COLO668 (cell line): ENCODE results near the gene ATXN8OS.
"Not testable (repeated sequence)": the region's sequence is repeated elsewhere in the genome, so short reads cannot be mapped to it uniquely, and the experiment has no call there.

Experiments
- DNase-seq: peaks from one replicate; lab custom pipeline; 2025; ENCODE audit not compliant: unreplicated experiment; lab: John Stamatoyannopoulos, UW

Gene ATXN8OS

DNA sequence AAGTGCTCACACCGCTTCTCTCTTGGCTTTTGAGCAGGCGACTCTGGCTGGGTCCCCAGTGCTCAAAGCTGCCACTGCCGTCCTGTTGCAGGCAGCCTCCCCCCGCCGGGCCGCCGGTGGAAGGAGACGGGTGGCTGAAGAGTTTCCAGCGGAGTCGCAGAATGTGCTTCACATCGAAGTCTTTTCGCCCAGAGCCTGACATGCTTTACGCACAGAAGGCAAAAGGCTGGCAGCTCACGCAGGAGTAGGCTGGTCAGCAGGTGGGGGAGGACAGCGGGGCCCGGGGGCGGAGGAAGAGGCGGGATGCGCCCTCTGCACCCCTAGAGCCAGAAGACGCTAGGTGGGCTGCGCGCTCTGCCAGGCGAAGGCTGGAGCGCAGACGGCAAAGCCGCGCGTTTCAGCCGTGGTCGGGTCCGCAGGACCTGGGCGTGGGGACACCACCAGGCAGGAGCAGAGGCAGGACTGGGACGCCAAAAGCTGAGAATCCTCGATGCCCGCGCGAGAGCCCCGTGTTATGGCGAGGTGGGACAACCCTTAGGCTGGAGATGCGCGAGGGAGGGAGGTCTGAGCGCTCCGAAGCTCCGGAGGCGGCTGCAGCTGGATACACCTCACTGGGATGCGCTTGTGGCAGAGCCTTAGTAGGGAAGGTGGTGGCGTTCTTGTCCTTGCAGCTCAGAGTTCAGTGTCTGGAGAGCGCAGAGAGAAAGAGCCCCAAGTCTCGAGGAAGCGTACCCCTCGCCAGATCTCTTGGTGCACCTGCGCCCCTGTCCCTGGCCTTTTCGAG is at the start of gene ATXN8OS:
TSS of gene ATXN8OS (plus strand) at position 329 of the 784 bp plus-strand sequence.
- DNase-seq: no peak

DNA sequence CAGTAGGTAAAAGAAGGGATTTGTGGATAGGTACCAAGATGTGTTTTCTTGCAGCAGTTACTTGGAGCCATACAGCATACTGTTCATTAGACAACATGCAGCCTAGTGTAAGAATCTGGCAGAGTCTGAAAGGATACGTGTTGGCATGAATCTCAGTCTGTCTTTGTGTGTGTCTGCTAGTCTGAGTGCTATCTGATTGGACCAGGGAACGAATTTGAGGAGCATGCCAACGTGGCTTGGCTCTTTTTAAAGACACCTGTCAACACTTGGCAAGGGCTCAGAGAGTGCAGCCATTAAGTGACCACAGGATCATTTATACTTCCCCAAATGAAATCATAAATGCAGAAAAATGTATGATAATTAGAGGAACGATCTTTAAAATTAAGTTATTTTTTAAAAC is 27.6 kb upstream of the ATXN8OS start:
- no peak for DNase-seq

DNA sequence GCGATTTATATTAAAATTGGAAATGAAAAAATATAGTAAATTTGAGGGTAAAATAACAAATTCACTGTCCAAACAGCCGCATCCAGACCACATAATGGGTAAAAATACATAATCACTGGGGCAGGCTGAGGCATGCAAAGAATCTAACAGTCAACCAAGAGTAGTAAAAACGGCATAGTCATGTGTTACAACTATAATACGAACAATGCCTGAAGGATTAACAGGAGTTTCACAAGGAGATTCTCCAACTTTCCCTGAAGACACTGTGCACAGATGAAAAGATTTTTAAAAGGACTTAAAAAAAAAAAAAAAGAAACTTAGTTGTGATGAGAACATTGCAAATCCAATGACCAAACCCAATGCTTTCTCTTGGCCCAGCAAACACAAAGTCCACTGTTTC is 20.4 kb upstream of the ATXN8OS start:
- DNase-seq: no peak

DNA sequence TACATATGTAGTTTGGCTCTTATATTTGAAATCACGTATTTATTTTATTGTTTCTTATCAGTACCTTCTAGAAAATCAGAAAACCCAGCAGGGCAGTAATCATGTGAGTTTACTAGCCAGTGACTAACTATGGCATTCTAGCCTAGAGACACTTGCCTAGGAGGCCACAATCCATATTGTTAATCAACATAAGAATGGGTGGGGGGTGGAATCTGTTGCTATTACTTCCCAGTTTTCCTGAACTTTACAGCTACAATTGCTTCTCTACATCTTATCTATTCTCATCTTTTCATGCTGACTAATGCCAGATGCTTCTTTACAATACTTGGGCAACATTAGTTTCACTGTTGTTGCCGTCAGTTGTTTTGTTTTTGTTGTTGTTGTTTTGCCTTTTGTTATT is 18.7 kb upstream of the ATXN8OS start:
- DNase-seq: no peak

DNA sequence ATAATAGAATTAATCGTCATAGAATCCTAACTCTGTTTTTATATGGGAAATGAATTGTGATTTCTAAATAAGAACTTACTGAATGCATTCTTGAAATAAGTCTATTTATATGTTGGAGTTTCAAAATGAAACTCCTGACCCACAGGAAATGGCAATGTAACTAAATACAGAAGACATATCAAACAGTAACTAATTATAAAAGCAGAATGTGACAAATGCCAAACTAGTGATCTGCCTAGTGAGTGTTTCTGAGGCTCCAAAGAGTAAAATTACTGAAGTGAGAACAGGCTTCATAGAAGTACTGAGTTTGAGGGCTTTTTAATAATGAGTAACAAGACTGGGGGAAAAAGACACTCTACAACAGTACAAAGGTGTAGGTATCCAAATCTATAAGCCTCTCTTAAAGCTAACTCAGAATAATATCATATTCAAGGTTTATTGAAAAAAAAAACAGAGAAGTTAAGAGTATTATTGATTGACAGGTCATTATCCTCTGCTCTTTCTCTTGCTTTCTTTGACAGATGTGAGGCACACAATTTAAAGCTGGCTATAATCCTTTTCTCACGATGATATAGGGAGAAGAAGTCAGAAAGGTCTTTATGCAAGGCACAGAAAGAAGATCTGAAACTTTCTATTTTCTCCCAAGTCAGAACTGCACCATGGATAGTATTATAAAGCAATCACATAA is 17.4 kb upstream of the ATXN8OS start:
- no peak for DNase-seq

DNA sequence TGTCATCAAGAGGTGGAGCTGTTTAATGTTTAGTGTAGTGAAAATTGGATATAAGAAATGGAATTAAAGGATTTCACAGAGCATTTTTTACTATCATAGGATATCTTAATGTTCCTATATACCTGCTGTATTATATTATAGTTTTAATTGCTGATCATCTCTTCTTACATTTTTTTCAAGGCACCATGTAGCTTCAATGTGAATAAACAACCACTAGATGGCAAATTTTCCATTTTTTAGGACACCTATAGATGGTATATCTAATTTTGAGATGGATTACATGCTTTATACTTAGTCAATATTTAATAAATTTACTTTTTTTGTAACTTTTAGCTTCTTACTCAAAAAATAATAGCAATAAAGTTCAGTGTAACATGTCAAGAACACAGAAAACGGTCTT is 9.0 kb upstream of the ATXN8OS start:
- DNase-seq: no peak

DNA sequence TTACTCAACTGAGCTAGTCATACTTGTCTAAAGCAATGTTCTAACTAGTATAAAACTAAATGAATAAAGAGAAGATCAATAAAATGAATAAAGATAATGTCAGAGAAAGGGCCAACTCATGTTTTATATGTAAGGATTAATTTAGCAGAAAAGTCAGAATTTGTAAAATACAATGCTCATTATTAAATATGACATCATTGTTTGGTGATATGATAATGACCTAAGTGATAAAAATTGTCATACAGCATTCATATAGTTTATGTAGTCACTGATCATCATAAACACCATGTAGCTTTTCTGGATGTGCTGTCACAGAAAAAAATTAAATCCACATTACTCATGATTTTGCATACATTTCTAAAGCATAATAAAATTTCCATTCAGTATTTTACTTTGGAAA is 3.1 kb upstream of the ATXN8OS start:
- no peak for DNase-seq

DNA sequence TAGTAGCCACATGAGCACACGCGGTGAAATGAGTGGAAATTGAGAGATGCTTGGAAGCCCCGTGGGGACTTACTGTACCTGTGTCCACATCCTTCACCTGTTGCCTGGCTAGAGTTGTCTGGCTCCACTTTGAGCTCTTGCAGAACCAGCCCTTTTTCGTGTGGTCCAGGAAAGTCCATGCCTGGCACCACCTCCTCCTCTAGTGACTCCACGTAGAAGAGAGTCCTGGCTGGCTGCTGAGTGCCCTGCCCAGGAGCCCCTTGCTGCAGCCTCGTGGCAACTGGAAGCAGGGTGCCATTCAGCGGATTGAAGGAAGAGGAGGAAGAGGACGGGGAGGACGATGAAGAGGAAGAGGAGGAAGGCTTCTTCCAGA is 515 bp upstream of the ATXN8OS start:
- DNase-seq: no peak

DNA sequence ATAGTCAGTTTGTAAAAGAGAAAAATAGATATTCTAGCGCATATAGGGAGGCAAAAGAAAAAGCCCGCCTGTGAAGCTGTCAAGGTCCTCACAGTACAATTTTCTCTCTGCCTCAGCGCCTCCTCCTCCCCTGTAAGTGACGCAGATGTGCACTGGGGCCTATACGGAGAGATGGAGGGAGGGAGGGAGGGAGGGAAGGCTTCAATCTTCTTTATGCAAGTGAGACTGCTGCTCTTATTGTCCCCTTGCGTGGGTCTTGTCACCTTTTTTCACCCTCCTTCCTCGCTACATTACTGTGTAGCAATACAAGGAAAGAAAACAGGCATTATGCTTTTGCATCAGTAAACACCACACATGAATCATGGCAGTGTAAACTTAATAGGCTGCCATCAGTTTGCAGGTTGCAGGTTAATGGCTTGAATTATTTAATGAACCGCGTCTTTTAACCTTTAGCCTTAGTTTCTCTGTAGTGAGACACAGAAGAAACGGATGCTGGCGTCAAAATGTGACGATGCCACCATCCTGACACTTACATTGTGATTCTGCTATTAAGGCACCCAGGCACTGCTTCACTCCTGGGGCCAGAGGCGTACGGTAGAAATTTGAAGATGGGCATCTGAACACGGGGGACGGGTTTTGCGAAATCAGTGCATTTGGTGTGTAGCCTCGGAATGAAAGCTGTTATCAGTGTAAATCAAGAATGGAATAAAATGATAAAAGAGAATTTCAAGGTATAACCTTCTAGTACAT is 905 bp downstream of the ATXN8OS start, which contains the start of gene KLHL1:
TSS of gene KLHL1 (minus strand) at position 97 of the 750 bp plus-strand sequence. CDS start 753 bp downstream, outside the sequence.
- no peak for DNase-seq

DNA sequence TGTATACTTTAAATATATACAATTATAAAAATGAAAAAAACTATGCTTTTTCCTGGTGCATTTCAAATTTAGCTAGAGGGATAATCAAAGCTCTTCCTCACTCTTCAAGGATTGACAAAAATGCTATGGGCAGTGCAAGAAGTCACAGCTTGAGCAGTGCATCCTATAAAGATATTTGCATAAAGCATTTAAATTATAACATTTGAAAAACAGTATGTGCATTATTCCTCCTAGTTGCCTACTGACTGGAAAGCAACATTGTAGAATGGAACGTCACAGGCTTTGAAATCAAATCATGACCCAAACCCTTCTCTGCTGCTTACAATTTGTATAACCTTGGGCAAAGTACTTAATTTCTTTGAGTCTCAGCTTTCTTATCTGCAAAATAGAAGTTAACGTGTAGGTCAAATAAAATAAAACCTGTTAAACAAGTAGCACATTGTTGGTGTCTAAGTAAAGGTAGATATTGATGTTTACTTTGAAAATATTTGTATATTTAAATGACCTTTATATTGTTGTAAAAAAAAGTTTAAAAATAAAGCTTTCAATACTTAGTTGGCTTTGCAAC is 9.8 kb downstream of the ATXN8OS start:
- DNase-seq: no peak

DNA sequence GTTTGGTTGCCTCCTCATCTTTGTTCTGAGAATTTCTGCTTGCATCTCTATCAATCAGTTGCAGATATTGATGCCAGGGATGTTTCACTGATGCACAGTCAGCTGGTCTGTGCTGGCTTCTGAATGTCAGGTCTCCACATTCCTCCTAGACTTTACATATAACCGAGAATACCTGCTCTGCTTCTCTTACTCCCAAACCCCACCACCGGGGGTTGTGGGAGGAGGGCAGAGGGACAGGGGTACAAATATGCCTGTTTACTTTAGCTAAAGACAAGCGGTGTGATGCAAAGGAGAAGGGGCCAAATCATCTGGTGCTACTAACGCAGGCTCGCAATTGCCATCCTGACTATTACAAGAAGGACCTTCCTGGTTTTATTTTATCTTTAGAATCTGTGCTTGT is 18.1 kb downstream of the ATXN8OS start:
- no peak for DNase-seq

DNA sequence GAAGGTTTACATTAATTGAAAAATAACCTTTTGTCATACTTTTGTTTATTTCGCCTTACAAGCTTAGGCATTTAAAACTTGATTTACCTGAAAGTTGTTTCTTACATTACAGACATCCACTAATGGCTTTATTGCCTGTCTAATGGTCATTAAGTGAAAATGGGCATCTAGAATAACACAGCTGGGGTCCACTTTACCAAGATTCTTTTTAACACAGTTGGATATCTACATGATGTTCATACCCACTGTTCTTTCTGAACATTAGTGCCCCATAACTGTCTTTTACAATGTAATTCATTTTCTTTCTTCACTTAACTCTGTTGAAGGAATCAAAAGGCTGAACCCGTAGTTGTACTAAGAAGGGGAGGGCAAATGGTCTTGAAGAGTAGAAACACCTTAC is 20.5 kb downstream of the ATXN8OS start:
- DNase-seq: no peak

DNA sequence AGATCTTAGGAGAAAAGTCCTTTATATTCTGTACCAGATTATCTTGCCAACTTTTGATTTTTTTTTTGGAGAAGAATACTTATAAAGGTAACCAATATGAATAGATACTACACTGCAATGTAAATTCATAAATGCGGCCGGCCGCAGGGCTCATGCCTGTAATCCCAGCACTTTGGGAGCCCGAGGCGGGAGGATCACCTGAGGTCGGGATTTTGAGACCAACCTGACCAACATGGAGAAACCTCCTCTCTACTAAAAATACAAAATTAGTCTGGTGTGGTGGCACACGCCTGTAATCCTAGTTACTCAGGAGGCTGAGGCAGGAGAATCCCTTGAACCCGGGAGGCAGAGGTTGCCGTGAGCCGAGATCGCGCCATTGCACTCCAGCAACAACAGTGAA is 35.0 kb downstream of the ATXN8OS start:
- DNase-seq: not testable (repeated sequence)

DNA sequence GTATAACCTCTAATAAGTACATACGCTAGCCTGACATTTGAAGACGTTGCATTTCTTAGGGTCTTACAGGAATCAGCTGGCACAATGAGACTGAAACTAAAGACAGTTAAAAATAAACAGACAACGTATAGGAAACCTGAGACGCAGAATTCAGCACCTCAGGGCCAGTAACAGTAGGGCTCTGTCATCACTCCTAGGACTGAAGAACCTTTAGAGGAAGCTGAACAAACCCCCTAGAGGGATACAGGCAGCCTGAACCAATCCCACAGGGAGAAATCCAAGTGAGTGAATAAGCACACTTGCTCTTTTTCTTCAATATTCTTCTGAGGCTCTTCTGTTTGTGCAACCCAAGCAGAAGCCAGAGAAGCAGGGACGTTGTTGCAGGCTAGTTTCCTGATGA is 54.5 kb downstream of the ATXN8OS start:
- no peak for DNase-seq

DNA sequence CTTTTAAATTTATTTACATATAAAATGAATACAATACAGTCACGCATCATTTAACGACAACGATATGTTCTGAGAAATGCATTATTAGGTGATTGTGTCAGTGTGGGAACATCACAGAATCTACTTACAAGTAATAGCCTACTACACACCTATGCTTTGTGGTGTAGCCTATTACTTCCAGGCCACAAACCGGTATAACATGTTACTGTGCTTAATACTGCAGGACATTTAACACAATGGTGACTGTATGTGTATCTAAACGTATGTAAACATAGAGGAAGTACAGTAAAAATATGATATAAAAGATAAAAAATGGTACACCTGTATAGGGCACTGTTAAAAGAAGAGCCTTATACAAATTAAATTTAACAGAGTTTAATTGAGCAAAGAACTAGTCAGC is 63.1 kb downstream of the ATXN8OS start:
- DNase-seq: peak; percentile 24

DNA sequence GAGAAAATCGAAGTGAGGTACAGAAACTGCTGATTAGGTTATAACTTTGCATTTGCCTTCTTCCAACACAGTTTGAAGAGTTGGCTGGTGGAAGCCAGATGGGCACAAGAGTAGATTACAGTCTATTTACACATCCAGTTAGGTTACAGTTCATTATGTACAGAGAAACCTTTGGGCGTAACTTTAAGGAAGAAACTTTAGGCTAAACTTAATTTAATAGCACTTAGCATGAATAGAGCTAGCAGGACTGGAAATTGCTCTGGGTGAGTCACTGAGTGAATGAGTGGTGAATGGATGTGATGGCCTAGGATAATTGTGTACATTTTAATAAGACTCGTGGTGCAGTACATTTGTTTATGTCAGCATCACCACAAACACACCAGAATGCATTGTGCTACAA is 63.5 kb downstream of the ATXN8OS start:
- peak; percentile 23 for DNase-seq

DNA sequence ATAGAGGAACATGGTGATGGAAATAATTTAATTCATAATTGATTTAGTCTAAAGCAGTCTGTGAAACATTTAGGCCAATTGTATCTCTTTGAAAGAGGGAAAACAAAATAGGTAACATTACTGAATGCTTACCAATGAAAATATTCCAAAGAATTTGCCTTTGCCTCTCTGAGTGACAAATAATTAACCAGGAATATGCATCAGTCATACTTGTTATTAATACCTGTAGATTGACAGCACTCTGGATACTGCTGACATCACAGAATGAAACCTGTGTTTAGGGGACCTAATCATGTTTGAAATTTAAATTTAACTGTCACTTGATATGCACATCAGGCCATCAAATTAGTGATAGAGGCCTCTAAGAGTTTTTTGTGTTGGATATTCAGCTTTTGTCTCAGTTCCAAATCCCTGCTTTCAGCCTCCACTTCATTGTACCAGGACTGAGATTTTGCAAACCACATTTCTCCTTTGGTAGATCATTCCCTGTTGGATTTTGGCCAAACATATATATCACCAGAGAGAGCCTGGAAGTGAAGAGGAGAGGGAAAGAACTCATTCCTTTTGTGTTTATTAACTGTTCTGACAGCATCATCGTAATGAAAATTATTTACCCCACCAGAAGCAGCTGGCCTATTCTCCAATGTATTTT is 65.4 kb downstream of the ATXN8OS start:
- DNase-seq: no peak

DNA sequence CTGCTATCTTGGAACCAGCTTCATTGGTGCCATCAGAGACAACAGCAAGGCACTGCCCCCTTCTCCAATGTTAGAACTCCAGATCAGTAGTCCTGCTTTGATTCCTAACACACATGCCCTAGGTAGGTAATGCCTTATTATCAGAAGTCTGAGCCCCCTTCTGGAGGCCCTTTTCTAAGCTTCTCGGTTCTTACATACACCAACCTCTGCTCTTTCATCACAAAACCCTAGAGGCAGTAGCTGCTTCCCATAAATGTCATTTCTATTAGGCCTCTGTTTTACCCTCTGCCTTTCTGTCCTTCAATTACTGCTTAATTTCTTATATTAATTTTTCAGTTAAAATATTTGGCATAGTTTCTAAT is 66.0 kb downstream of the ATXN8OS start:
- no peak for DNase-seq

DNA sequence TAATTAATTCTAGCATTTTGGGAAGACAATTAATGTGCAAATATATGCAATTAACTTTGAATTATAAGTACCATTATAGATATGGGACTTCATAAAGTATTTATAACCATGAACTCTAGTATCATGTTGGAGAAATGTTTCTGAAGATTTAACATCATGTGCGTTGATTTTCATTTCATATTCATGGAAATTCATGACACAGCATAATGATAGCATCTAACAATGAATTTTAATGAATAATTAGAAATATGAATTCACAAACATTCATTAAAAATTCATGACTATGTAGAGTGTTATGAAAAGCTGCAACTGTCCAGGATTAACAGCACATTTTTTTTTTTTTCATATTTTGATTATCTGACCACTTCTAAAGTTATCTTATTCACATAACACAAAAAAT is 70.7 kb downstream of the ATXN8OS start:
- DNase-seq: no peak
